Measurements from ENCODE around the gene AQP6.

Gene AQP6

GRCh38 chr12:49942921-49943624 is 29.7 kb upstream of the AQP6 start:
- DNase-seq (ENCODE audit: low read depth in 3 of 3): no peak

DNA sequence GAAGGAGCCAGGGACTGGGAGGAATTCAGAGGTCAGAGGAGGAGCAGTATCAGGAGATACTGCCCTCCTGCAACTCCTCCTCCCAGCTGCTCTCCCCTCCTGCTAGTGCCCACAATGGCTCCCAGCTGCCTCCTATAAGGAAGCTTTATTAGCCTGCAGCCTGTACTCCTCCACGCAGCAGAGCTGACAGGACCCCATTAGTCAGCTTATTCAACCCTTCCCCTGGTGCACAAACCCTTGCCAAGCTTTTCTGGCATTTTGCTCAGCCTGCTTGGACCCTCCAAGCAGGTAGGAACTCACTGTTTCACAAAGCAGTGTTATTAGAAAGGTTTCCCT is 29.2 kb upstream of the AQP6 start:
- no peak for DNase-seq (ENCODE audit: low read depth in 3 of 3)

- DNase-seq (ENCODE audit: low read depth in 3 of 3): no peak
Observed at GRCh38 chr12:49944046-49944445, 28.7 kb upstream of the AQP6 start.

DNA sequence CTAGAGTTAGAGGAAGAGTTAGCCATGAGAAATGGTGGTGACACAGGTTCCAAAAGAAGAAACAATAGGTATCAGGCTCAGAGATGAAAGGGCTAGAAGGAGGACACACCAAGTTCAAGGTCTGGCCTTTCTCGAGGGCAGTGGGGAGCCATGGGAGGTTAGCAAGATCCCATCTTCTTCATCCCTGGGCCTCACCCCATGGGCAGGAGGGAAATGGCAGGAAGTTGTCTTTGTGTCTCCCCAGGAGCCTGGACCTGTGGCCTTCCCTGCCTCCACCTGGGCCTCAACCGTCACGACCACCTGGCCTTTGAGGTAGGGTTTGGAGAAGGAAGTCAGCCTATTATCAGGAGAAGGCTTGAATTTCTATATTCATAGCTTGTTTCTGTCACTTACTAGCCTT is 28.0 kb upstream of the AQP6 start:
- DNase-seq (ENCODE audit: low read depth in 3 of 3): no peak

DNA sequence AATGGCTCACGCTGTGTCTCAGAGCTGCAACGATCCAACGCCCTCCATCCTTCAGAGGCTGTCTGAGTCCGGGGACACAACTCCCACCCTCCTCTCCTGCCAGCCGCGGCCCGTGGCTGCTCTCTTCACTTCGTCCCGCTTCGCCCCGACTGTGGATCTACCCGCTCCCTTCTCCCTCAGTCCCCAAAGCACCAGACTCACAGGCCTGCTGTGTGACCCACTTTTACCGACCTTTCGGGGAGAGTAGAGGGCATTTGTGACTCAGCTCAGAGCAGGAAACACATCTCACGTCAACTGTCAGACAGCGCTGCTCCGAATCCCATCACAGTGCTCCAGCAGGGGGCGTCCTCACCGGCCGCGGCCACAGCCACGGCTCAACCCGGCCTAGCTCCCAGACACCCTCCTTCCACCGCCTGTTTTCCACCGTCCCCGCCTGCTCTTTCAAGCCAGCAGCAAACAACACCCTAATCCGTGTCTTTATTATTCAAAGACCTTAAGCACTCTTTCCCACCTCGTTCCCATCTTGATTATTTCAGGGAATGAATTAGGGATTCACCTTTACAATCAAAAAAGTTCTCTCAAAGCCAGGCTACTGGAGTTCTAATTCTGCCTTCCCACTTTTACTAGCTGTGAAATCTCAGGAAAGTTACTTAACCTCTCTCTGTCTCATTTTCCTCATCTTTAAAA is 27.2 kb upstream of the AQP6 start:
- peak; percentile 82 to 89 (median 82) for DNase-seq (ENCODE audit: low read depth in 3 of 3)

DNA sequence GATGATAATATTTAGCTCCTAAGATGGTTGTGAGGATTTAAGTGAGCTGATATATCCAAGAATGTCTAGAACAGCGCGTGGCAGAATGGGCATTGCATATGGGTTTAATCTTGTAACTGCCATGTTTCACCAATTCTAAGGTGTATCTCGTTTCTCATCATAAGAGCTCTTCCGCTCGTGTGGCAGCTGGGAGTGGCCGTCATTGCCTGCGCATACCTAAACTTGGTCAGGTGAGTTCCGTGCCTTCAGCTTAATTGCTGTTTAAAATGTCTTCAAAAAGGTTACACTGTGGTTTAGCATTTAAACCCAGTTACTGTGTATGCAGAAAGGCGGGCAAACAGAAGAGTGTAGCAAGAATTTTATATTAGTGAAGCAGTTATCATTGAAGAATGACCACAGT is 26.7 kb upstream of the AQP6 start:
- no peak for DNase-seq (ENCODE audit: low read depth in 3 of 3)

GRCh38 chr12:49946497-49946896 is 26.2 kb upstream of the AQP6 start:
- no peak for DNase-seq (ENCODE audit: low read depth in 3 of 3)

DNA sequence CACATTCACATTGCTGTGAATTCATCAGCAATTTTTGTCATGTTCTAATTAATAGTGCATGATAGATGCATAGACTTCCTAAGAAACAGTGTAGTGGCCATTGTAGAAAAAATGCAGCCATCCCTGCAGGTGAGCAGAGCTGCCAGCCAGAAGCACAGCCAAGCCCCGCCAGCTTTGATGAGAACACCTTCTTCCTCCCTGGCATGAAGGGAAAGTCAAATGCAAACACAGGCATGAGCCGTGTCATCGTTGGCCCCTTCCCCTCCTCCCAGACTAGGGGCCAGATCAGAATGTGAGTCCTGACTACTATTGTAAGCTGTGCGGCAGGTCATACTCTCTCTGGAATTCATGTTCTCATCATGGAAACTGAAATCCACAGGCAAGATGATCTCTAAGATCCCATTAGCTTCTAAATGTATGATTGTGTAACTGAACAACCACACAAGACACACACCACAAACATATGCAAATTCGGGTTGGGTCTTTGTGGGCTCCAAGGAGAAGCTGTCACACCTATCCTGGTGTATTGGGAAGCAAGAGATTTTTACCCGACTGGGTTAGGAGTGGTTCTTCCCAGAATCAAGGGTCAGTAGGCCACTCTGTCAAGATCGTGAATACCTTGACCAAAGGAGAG is 25.0 kb upstream of the AQP6 start:
- DNase-seq (ENCODE audit: low read depth in 3 of 3): no peak

DNA sequence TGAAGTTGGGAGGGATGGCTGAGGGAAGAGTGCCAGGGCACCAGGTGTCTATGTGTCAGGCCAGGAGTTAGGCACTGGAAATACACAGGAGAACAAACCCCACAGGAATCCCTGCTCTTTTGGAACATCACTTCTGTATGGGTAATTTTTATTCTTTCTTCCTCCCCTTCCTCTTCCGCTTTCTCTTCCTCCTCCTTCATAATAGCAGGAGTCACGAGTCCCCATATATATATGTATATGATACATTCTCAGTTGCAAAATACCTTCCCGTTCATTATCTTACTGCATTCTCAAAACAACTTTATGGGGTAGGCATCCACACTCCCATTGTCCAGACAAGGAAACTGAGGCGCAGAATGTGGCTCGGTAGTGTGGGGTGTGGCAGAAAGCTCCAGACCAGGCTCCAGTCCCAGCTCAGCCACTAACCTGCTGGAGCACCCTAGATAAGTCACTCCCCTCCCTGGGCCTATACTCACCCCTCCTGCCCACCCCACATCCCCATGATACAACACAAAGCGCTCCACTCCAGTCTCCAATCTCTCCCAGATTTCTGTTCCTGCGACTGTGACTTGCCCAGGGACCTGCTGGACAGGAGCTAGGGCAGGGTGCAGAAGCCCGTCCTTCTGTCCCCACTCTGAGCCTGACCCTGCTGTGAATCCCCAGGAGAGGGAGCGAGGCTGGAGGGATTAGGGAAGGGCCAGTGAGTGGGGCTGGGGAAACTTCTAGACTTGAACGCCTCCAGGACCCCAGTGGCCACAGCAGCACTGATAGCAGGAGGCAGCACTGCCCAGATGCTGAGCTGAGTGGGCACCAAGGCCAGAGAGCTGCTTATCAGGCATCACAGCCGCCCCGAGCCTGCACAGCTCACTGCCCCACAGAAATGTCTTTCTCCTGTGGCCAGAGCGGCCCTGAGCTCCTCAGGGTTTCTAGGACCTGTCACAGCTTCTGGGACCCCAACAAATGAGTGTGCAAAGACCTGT is 23.6 kb upstream of the AQP6 start:
- DNase-seq (ENCODE audit: low read depth in 3 of 3): no peak

DNA sequence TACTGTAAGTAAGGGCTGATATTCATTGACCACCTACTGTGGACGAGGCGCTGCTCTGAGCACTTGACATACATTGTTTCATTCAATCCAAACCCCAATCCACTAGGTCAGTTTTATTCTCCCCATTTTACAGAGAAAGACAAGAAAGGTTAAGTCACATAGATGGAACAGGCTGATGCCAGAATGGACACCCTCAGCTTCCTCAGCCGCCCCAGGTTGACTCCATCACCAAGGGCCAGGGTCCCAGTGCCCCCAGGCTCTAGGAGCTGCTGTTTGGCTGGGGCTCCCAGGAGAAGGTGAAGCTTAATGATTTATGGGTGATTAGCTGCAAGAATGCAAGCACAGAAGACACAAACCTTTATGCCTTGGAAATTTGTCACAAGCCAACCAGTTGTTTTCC is 22.9 kb upstream of the AQP6 start:
- DNase-seq (ENCODE audit: low read depth in 3 of 3): no peak

DNA sequence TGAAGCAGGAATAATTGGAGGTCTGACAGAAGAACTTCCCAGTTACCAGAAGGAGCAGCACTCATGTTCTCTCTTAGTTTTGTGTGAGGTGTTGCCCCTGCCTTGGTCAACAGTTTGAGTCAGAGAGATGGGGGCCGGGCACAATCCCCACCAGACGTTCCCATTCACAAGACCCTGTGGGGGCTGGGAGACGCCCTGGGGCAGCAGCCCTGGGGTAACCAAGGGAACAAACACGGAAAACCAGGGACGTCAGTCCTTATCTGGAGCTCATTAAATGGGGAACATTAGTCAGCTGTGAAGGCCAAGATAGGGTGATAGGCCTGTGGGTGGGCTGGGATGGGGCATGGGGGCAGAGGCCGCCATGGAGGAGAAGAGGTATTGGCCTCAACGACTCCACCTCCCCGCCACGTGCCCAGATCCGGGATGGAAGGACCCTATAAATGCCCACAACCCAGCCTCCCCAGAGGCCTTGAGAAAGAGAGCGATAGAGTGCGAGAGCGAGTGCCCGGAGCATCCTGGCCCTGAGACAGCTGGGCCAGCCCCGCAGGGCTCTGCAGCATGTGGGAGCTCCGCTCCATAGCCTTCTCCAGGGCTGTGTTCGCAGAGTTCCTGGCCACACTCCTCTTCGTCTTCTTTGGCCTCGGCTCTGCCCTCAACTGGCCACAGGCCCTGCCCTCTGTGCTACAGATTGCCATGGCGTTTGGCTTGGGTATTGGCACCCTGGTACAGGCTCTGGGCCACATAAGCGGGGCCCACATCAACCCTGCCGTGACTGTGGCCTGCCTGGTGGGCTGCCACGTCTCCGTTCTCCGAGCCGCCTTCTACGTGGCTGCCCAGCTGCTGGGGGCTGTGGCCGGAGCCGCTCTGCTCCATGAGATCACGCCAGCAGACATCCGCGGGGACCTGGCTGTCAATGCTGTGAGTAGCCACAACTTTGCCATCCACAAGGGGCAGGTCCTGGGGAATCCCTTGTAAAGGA is 22.2 kb upstream of the AQP6 start, which contains the start of gene AQP2:
Gene AQP2 (plus strand): TSS at position 465 of the 979 bp plus-strand sequence. CDS start 94 bp downstream, at position 559.
- DNase-seq (ENCODE audit: low read depth in 3 of 3): no peak

DNA sequence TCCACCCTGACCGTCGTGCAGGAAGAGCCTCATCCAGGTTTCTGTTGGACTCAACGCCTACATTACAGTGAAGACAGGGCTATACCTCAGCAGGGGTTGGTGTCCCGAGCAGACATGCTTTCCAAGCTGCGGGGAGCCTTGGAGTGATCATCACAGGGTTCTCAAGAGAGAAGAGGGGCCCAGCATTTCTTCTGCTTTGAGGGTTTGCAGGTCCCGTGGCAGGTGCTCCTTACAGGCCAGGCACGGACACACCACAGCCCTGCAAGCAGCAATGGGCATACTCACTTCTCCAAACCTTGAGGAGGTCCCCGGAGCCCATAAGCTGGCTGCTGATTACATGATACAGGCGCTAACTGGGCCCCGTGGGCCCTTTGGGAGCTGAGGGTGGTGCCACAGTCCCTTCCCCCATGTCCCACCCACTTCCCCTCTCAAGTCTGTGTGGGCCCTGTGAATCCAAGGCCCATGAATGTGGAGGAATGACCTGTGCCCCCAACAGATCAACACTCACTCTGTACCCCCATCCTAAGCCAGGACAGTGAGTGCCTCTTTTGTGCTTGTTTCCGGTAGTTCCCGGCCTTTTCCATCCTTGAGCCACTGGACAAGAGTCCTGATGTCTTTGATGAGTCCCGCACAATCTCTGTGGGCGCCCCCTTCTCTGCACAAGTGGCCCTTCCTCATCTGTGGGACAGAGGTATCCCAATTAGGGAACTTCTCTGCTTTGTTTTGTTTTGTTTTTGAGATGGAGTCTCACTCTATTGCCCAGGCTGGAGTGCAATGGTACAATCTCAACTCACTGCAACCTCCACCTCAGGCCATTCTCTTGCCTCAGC is 21.1 kb upstream of the AQP6 start:
- DNase-seq (ENCODE audit: low read depth in 3 of 3): no peak

- DNase-seq (ENCODE audit: low read depth in 3 of 3): no peak
Observed at GRCh38 chr12:49952391-49953055, 20.2 kb upstream of the AQP6 start.

DNA sequence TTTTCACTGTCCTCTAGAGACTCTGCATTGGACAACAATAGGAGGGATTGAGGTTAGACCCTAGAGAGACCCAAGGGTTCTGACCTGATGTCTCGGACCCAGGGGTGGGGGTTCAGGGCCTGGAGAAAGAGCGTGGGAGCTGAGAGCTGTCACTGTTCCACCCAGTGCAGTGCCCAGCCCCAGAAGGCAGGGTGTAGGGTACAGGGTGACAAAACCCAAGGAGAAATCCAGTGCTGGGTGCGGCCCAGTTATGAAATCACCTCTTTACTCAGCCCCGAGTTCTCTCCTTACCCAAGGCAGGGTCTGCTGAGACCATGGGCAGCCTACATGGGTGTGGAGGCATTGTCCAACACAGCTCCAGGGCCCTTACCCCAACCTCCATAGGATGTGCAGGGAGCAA is 19.6 kb upstream of the AQP6 start:
- DNase-seq (ENCODE audit: low read depth in 3 of 3): no peak

DNA sequence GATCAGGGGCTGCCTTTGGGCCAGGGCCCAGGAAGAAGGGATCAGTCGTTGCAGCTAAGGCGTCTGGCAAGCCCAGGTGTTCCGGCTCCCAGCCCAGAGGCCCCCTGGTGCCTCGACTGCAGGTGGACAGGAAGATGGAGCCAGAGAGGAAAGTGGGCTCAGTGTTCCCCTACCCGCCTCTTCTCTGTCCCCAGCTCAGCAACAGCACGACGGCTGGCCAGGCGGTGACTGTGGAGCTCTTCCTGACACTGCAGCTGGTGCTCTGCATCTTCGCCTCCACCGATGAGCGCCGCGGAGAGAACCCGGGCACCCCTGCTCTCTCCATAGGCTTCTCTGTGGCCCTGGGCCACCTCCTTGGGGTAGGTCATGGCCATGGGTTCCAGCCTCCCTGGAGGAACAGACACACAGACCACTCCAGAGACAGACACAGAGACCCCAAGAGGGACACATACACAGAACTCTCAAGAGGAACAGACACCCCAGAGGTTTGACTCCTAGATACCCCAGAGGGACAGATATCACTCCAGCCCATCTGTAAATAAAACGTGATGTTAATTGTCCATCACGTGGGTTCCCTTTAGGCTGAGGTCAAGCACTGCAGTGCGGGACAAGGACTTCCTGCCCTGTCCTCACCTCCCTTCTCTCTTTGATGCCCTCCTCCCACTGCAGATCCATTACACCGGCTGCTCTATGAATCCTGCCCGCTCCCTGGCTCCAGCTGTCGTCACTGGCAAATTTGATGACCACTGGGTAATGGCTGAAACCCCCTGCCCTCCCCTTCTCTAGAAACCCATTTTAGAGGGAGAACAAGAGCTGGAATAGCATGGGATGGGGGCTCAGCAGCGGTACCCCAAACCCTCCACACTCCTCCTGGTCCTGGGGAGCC is 18.5 kb upstream of the AQP6 start:
- no peak for DNase-seq (ENCODE audit: low read depth in 3 of 3)

DNA sequence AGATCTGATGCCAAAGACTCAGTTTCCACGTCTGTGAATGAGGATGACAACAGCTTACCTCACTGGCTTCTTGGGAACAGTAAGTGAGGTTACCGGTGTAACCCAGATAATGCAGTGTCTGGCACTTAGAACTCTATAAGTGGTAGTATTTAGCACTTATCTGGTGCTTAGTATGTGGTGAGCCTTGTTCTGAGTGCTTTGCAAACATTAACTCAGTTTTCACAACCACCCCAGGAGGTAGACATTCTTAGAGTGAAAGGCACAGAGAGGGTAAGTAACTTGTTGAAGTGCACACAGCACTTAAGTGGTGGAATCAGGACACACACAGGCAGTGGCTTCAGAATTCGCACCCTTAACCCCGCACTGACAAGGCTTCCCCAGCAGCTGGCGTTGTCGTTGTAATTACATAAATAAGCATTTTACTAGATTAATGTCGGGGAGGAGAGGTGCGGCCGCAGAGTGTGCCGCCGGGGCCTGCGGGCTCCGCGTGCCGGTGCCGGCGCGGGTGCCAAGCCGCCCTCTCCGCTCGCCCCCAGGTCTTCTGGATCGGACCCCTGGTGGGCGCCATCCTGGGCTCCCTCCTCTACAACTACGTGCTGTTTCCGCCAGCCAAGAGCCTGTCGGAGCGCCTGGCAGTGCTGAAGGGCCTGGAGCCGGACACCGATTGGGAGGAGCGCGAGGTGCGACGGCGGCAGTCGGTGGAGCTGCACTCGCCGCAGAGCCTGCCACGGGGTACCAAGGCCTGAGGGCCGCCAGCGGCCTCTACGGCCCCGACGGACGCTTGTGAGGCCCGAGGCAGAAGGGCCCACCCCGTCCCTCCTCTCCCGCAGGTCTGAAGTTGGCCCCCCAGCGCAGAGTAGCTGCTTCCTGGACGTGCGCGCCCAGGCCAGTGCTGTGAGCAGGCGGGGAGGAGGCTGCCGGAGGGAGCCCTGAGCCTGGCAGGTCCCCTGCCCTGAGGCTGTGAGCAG is 17.6 kb upstream of the AQP6 start:
- no peak for DNase-seq (ENCODE audit: low read depth in 3 of 3)
